ENCODE results near the gene CTH.
"Not testable (repeated sequence)": the region's sequence is repeated elsewhere in the genome, so short reads cannot be mapped to it uniquely, and the experiment has no call there.

Gene CTH

DNA sequence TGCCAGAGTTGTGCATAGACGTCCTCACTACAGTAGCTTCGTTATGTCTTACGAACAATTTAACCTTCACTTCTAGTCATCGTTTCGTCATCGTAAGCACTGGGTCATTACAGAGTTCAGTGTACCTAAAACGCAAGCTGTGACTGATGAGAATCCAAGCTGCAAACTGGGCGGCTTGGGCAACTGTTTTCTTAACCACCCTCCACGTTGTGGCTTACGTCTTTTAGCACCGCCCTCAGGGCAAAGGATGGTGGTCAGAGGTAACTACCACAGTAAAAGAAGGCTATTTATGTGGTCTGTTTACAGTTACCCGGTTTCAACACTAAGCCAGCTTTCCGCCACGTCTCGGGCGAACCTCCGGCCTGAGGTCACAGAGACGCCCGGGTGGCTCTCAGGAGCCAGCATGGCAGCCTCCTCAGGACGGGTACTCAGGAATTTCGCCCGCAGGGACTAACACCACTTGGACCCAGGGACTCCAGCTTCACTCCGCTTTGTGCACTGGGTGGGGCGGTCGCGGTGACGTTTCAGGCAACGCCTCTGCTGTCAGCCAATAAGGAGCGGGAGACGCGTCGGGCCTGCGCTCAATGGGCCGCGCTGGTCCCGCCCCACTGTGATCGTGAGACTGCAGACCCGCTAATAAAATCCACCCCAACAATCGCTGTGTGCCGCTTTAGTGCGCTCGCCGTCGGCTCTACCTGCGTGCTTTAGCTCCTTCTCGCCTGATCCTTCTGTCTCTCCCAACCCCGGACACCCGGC lies at the start of gene CTH:
CTH (plus strand) TSS at position 665 of the 756 bp plus-strand sequence. CDS start 148 bp downstream, outside the sequence.
- in situ Hi-C loops (cut with MboI; ENCODE audit: low sequenced_read_pairs, unreplicated experiment) = no loop called here
- peak; percentile 91 for DNase-seq (ENCODE audit: low spot score)
- TF ChIP-seq, protein P1, sequence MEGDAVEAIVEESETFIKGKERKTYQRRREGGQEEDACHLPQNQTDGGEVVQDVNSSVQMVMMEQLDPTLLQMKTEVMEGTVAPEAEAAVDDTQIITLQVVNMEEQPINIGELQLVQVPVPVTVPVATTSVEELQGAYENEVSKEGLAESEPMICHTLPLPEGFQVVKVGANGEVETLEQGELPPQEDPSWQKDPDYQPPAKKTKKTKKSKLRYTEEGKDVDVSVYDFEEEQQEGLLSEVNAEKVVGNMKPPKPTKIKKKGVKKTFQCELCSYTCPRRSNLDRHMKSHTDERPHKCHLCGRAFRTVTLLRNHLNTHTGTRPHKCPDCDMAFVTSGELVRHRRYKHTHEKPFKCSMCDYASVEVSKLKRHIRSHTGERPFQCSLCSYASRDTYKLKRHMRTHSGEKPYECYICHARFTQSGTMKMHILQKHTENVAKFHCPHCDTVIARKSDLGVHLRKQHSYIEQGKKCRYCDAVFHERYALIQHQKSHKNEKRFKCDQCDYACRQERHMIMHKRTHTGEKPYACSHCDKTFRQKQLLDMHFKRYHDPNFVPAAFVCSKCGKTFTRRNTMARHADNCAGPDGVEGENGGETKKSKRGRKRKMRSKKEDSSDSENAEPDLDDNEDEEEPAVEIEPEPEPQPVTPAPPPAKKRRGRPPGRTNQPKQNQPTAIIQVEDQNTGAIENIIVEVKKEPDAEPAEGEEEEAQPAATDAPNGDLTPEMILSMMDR (IDR thresholded peaks at IDR 0.05; ENCODE audit: borderline replicate concordance, control extremely low read depth, extremely low read depth, insufficient read depth, missing control alignments) = no peak

DNA sequence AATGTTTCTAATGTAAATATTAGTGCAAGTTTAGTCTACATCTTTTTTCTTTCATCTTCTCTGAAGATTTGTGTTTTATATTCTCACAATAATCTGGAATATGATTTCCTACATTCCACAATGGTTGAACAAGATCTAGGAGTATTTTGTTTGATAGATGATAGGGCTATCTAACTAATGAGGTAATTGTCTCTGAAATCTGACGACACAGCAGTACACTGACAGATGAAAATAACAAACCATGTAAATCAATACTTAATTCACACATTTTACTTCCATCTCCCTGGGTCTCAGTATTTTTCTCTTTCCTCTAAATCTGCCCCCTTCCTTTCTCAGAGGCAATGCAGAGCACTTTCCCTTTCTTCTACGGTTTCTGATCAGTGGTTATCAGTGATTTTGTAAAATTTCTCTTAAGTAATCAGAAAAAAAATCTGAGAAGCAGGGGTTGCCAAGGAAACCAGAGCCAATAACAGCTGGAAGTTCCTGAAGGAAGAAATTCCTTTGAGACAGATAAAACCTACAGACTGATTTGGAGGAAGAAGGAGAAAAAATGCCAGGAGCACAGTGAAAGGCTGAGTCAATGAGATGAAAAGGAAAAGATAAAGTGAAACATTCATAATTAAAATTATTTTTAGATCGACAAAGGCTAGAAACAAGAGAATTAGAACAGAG lies 49.2 kb upstream of the CTH start:
- TF ChIP-seq, protein P1 (IDR thresholded peaks at IDR 0.05; ENCODE audit: borderline replicate concordance, control extremely low read depth, extremely low read depth, insufficient read depth, missing control alignments) = no peak
- in situ Hi-C loops (cut with MboI; ENCODE audit: low sequenced_read_pairs, unreplicated experiment) = no loop called here
- DNase-seq (ENCODE audit: low spot score) = no peak

DNA sequence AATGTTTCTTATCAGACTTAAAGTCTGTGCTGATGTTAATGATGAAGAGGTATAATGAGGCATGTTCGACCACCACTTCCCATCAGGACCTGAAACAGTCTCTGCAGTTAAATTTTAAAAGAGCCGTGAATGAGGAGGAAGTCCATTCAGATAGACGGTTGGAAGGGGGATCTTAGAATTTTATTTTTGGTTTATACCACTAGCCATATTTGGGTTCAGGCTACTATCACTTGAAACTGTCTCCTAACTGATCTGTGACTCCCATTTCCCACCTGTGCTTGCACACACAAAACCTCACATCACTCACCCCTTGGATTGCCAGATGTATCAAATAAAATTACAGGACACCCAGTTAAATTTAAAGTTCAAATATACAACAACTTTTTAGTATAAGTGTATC lies 46.6 kb upstream of the CTH start:
- in situ Hi-C loops (cut with MboI; ENCODE audit: low sequenced_read_pairs, unreplicated experiment) = no loop called here
- TF ChIP-seq, protein P1 (IDR thresholded peaks at IDR 0.05; ENCODE audit: borderline replicate concordance, control extremely low read depth, extremely low read depth, insufficient read depth, missing control alignments) = no peak
- no peak for DNase-seq (ENCODE audit: low spot score)

DNA sequence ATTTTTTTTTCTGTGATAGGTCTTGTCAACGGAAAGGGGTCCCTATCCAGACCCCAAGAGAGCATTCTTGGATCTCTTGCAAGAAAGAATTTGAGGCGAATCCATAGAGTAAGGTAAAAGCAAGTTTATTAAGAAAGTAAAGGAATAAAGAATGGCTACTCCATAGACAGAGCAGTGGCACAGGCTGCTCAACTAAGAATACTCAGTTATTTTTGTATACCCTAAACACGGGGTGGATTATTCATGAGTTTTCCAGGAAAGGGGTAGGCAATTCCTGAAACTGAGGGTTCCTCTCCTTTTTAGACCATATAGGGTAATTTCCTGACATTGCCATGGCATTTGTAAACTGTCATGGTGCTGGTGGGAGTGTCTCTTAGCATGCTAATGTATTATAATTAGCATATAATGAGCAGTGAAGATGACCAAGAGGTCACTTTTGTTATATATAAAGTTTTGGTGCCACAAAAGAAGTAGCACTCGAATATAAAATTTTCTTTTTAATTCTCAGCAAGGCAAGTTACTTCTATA lies 44.6 kb upstream of the CTH start:
- DNase-seq (ENCODE audit: low spot score); in situ Hi-C loops (cut with MboI; ENCODE audit: low sequenced_read_pairs, unreplicated experiment): not testable (repeated sequence)

DNA sequence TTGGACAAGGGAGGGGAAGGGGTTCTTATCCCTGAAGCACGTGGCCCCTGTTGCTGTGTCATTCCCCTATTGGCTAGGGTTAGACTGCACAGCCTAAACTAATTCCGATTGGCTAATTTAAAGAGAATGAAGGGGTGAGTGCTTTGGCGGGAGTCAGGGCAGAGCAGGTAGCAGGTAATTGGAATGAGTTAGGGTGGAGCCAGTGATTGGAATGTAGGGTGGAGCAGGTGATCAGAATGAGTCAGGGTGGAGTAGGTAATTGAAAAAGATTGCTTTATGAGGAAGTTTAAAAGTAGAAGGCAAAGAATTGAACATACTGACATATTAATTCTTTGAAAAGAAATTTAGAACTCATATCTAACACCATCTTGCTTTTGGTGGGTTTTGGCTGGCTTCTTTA lies 44.1 kb upstream of the CTH start:
- in situ Hi-C loops (cut with MboI; ENCODE audit: low sequenced_read_pairs, unreplicated experiment) = not testable (repeated sequence)

DNA sequence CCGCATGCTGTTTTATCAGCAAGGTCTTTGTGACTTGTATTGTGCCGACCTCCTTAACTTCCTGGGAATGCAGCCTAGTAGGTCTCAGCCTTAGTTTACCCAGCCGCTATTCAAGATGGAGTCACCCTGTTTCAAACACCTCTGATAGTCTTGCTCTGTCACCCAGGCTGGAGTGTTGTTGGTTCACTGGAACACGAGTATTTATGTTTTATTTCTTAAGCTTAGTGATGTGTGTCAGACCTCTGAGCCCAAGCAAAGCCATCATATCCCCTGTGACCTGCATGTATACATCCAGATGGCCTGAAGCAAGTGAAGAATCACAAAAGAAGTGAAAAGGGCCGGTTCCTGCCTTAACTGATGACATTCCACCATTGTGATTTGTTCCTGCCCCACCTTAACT lies 43.7 kb upstream of the CTH start:
- DNase-seq (ENCODE audit: low spot score); in situ Hi-C loops (cut with MboI; ENCODE audit: low sequenced_read_pairs, unreplicated experiment): not testable (repeated sequence)

More for the DNA sequence above, 44.1 kb upstream of the CTH start:
- DNase-seq (ENCODE audit: low spot score) = not testable (repeated sequence)

DNA sequence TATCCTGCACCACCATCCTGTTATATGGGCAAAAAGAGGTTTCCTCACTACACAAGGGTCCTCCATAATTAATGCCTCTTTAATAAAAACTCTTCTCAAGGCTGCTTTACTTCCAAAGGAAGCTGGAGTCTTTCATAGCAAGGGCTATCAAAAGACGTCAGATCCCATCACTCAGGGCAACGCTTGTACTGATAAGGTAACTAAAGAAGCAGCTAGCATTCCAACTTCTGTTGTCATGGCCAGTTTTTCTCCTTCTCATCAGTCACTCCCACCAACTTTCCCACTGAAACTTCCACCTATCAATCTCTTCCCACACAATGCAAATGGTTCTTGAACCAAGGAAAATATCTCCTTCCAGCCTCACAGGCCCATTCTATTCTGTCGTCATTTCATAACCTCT lies 39.5 kb upstream of the CTH start:
- in situ Hi-C loops (cut with MboI; ENCODE audit: low sequenced_read_pairs, unreplicated experiment); DNase-seq (ENCODE audit: low spot score): not testable (repeated sequence)

DNA sequence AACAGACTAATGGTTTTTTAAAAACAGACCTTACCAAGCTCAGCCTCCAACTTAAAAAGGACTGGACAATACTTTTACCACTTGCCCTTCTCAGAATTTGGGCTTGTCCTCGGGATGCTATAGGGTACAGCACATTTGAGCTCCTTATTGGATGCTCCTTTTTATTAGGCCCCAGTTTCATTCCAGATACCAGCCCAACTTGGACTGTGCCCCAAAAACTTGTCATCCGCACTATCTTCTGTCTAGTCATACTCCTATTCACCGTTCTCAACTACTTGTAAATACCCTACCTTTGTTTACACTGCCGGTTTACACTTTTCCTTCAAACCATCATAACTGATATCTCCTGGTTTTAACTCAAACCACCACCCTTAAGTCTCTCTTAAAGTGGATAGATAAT lies 38.6 kb upstream of the CTH start:
- in situ Hi-C loops (cut with MboI; ENCODE audit: low sequenced_read_pairs, unreplicated experiment) = no loop called here
- TF ChIP-seq, protein P1 (IDR thresholded peaks at IDR 0.05; ENCODE audit: borderline replicate concordance, control extremely low read depth, extremely low read depth, insufficient read depth, missing control alignments) = no peak
- no peak for DNase-seq (ENCODE audit: low spot score)

DNA sequence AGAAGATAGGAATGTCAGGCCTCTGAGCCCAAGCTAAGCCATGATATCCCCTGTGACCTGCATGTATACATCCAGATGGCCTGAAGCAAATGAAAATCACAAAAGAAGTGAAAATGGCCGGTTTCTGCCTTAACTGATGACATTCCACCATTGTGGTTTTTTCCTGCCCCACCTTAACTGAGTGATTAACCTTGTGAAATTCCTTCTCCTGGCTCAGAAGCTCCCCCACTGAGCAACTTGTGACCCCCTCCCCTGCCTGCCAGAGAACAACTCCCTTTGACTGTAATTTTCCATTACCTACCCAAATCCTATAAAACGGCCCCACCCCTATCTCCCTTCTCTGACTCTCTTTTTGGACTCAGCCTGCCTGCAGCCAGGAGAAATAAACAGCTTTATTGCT lies 37.5 kb upstream of the CTH start:
- DNase-seq (ENCODE audit: low spot score); in situ Hi-C loops (cut with MboI; ENCODE audit: low sequenced_read_pairs, unreplicated experiment): not testable (repeated sequence)

Measured in GM13976 (cell line).